ENCODE measurements around the gene PRKRIP1.

DNA sequence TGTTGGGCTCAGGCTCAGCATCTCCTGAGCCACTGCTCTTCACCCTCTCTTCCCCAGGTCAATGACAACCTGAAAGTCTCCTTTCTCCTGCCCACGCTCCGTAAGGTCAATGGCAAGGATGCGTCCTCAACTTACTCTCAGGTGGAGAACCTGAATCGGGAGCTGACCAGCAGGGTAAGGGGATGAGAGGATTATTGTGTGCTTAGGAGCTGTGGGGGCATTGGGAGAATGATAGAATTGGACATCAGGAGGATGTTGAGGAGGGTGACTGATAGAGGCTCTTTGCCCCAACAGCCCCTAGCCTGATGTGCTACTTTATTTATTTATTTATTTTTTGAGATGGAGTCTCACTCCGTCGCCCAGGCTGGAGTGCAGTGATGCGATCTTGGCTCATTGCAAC lies 69.9 kb downstream of the PRKRIP1 start:
- TF ChIP-seq POLR2AphosphoS5 (IDR thresholded peaks at IDR 0.05; ENCODE audit: low read depth, low read length) (no peak), TAF1 (IDR thresholded peaks at IDR 0.05; ENCODE audit: borderline replicate concordance, low read depth, low read length) (no peak)

All from GM12892 (cell line).